GM18499 (cell line): ENCODE results near the gene LTBP4.
"Not testable (repeated sequence)": the region's sequence is repeated elsewhere in the genome, so short reads cannot be mapped to it uniquely, and the experiment has no call there.

Source experiments
- ATAC-seq: cut with Tn5 transposase; IDR thresholded peaks from one replicate; pipeline ENCODE4 v1.9.1; 2021; ENCODE audit warnings: moderate number of reproducible peaks; ENCODE audit not compliant: insufficient read depth, unreplicated experiment

Gene LTBP4

GRCh38 chr19:40610396-40611064, 9.4 kb downstream of the LTBP4 start:
- no peak for ATAC-seq

DNA sequence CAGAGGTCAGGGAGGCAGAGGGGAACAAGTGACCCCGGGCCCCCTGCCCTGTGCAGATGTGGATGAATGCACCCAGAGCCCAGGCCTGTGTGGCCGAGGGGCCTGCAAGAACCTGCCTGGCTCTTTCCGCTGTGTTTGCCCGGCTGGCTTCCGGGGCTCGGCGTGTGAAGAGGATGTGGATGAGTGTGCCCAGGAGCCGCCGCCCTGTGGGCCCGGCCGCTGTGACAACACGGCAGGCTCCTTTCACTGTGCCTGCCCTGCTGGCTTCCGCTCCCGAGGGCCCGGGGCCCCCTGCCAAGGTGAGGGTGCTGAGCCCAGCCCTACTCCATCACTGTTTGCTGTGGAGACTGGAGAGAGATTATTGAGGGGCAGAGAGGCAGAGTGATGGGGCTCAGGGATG, 9.9 kb downstream of the LTBP4 start:
- no peak for ATAC-seq

GRCh38 chr19:40611900-40612698, 10.9 kb downstream of the LTBP4 start:
- ATAC-seq = no peak

- ATAC-seq = no peak
Observed at GRCh38 chr19:40612831-40613689, 11.9 kb downstream of the LTBP4 start.

- ATAC-seq = no peak
Observed at GRCh38 chr19:40613690-40614621, 12.8 kb downstream of the LTBP4 start.

DNA sequence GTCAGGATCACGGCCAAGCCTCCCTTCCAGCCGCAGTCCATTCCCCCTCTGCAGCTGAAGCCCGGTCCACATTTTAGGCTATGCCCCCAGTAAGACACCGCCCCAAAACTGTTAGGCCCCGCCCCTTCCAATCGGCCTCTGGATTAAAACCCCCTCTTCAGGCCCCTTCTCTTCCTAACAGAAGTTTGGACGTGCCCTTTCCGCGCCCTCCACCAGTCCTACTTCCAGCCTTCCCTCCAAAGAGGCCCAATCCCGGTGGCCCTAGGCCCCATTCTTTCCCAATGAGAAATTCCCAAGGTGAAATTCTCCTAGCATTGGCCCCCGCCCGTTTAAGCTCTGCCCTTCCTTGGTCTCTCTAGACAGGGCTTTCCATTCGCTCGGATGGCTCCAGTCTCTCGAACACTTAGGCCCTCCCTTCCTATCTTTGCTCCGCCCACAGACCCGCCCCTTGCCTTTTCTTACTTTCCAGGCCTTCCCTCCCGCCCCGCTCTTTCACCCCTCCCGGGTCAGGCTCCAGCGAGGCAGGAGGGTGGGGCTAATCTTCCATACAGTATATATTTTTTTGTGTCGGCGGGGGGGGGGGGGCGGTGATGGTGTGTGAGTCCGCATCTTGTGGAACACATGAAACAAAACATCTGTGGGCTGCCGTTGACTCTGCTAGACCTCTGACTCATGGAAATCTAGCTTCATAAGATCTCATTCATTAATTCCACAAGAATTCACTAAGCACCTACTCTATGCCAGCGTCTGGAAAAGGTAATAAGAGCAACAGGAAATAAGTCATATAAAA, 13.6 kb downstream of the LTBP4 start:
- ATAC-seq = no peak

- ATAC-seq = no peak
Observed at GRCh38 chr19:40616178-40616577, 15.0 kb downstream of the LTBP4 start.

- no peak for ATAC-seq
Observed at GRCh38 chr19:40616941-40617340, 15.8 kb downstream of the LTBP4 start.

- ATAC-seq = no peak
Observed at GRCh38 chr19:40617961-40618360, 16.8 kb downstream of the LTBP4 start.

DNA sequence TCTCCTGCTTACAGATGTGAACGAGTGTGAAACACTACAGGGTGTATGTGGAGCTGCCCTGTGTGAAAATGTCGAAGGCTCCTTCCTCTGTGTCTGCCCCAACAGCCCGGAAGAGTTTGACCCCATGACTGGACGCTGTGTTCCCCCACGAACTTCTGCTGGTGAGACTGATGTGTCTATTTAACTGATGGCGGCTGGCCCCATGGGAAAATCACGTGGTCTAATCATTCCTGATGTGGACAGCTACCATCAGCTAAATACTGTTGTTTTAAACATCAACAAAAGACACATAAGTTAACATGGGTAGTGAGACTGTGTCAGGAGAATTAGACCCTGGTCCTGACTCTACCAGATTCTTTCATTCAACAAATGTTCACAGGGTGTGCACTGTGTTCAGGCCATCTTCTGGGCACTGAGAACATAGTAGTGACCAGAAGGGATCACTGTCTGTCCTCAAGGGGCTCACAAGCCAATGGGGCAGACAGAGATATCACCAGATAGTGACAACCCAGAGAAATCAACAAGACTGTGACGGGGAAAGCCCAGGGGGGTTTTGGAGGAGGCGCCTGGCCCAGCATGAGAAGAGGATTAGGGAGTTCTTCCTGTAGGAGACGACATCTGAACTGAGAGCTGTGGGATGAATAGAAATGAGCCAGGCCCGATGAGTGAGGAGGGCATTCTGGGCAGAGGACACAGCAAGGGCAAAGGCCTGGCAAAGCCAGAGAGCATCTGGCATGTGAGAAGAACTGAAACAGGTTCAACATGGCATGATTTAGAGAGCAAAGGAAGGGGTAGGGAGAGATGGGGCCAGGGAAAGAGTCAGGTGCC, 18.4 kb downstream of the LTBP4 start:
- ATAC-seq = no peak

- ATAC-seq = no peak
Observed at GRCh38 chr19:40620161-40620485, 19.0 kb downstream of the LTBP4 start.

GRCh38 chr19:40621283-40621682, 20.1 kb downstream of the LTBP4 start:
- ATAC-seq = no peak

DNA sequence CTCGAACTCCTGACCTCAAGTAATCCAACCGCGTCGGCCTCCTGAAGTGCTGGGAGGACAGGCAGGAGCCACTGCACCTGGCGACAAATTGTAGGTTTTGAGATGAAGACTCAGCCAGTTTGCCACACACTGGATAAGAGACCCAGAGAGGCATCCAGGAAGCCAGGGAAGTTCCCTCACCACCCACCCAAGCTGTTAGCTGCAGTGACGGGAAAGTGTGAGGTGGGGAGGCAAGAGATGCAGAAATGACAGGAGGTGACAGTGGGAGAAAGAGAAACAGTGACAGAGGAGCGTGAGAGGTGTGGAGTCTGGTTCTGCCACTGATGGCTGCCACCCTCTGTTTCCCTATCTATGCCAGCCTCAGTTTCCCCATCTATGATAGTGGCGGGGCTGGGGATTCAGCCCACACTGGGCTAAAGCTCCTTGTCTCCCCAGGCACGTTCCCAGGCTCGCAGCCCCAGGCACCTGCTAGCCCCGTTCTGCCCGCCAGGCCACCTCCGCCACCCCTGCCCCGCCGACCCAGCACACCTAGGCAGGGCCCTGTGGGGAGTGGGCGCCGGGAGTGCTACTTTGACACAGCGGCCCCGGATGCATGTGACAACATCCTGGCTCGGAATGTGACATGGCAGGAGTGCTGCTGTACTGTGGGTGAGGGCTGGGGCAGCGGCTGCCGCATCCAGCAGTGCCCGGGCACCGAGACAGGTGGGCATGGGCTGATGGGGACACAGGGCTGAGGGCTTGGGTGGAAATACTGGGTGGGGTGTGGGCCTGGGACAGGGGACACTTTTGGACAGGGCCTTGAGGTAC, 21.0 kb downstream of the LTBP4 start:
- no peak for ATAC-seq

- no peak for ATAC-seq
Observed at GRCh38 chr19:40622773-40623075, 21.6 kb downstream of the LTBP4 start.

- ATAC-seq = no peak
Observed at GRCh38 chr19:40623403-40624251, 22.5 kb downstream of the LTBP4 start.

DNA sequence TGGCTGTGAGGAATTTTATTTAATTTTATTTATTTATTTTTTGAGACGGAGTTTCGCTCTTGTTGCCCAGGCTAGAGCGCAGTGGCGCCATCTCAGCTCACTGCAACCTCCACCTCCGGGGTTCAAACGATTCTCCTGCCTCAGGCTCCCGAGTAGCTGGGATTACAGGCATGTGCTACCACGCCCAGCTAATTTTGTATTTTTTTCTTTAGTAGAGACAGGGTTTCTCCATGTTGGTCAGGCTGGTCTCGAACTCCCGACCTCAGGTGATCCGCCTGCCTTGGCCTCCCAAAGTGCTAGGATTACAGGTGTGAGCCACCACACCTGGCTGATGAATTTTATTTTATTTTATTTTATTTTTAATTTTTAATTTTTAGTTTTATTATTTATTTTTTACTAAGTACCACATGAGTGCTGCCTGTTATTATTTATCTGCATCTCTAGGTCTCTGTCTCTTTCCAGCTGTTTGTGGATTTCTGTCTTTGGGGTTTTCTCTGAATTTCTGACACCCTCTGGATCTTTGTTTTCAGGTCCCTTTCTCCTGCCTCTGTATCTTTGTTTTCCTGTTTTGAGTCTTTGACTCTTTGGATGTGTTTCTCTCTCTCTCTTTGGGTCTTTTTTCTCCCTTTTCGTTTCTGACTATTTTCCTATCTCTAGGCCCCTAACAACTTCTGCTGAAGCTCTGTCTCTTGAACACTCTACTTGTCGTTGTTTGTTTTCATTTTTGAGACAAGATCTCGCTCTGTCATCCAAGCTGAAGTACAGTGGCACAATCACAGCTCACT, 23.4 kb downstream of the LTBP4 start:
- not testable (repeated sequence) for ATAC-seq
